Keratinocyte (primary cell): ENCODE data around the gene PADI4. TPM values are rescaled to one million over a fixed set of nuclear protein-coding genes. Genes with fewer than 3 reads are reported as not detected.

ENCODE experiments used
- DNase-seq: peaks from one replicate; pipeline ENCODE4 v3.0.0-alpha.2; 2011; ENCODE audit warnings: low read depth, missing footprints, low spot score
- FAIRE-seq: peaks from 2 replicates; lab custom pipeline; 2011; peaks lifted over from hg19 to GRCh38; lab: Jason Lieb, UNC
- H2AFZ ChIP-seq: 2 replicates; pipeline ENCODE4 v1.6.0; 2012; ENCODE audit warnings: low read length, control low read depth, inconsistent platforms; ENCODE audit not compliant: control insufficient read depth
- H3K27ac ChIP-seq: 2 replicates; pipeline ENCODE4 v1.5.1; 2011; ENCODE audit warnings: low read length; ENCODE audit not compliant: control insufficient read depth, insufficient read depth
- H3K27me3 ChIP-seq: 3 replicates; pipeline ENCODE4 v1.6.0; 2011; ENCODE audit warnings: low read length; ENCODE audit not compliant: control insufficient read depth, insufficient read depth; ENCODE audit errors: extremely low read depth
- H3K36me3 ChIP-seq, 2 experiments: 2 replicates in 1 of 2; 3 replicates in 1 of 2; pipeline ENCODE4 v1.5.1; 2011; ENCODE audit warnings: low read length in 2 of 2, mild to moderate bottlenecking in 1 of 2; ENCODE audit not compliant: control insufficient read depth in 2 of 2, insufficient read depth in 2 of 2; ENCODE audit errors: extremely low read depth in 1 of 2
- H3K4me1 ChIP-seq: 3 replicates; pipeline ENCODE4 v1.5.1; 2011; ENCODE audit warnings: low read length; ENCODE audit not compliant: control insufficient read depth, insufficient read depth; ENCODE audit errors: extremely low read depth
- H3K4me2 ChIP-seq: 3 replicates; pipeline ENCODE4 v1.6.0; 2011; ENCODE audit warnings: low read depth, low read length; ENCODE audit not compliant: control insufficient read depth, insufficient read depth; ENCODE audit errors: extremely low read depth
- H3K4me3 ChIP-seq, 3 experiments: fragments of 200-600 bp in 1 of 3; sonication (generic) in 1 of 3; 2 replicates in 2 of 3; 3 replicates in 1 of 3; pipeline ENCODE4 v1.5.1; 2011 to 2016; ENCODE audit warnings: low read length in 3 of 3, mild to moderate bottlenecking in 3 of 3, control low read depth in 2 of 3, inconsistent platforms in 1 of 3, low read depth in 1 of 3, mixed read lengths in 1 of 3, mixed run types in 1 of 3, moderate library complexity in 1 of 3; ENCODE audit not compliant: control insufficient read depth in 2 of 3, insufficient read depth in 2 of 3; ENCODE audit errors: extremely low read depth in 1 of 3
- H3K79me2 ChIP-seq: 2 replicates; pipeline ENCODE4 v1.6.0; 2012; ENCODE audit warnings: low read length; ENCODE audit not compliant: control insufficient read depth, insufficient read depth
- H3K9ac ChIP-seq: 3 replicates; pipeline ENCODE4 v1.6.0; 2011; ENCODE audit warnings: low read length; ENCODE audit not compliant: control insufficient read depth, insufficient read depth; ENCODE audit errors: extremely low read depth
- H3K9me1 ChIP-seq: 3 replicates; pipeline ENCODE4 v1.6.0; 2011; ENCODE audit warnings: low read length; ENCODE audit not compliant: control insufficient read depth, insufficient read depth; ENCODE audit errors: extremely low read depth
- H3K9me3 ChIP-seq: 2 replicates; pipeline ENCODE4 v1.5.1; 2012; ENCODE audit warnings: low read depth, low read length; ENCODE audit not compliant: control insufficient read depth
- H4K20me1 ChIP-seq: 3 replicates; pipeline ENCODE4 v1.6.0; 2011; ENCODE audit warnings: low read length; ENCODE audit not compliant: control insufficient read depth, insufficient read depth; ENCODE audit errors: extremely low read depth
- CTCF ChIP-seq, 3 experiments: IDR thresholded peaks in 1 of 3; conservative IDR thresholded peaks in 1 of 3; optimal IDR thresholded peaks in 1 of 3; 2 replicates in 2 of 3; 3 replicates in 1 of 3; pipeline versions ENCODE3 to v1.5.1; 2011; ENCODE audit warnings: low read length in 3 of 3, mild to moderate bottlenecking in 3 of 3, moderate library complexity in 2 of 3, control low read depth in 1 of 3, inconsistent platforms in 1 of 3; ENCODE audit not compliant: insufficient read depth in 2 of 3; ENCODE audit errors: extremely low read depth in 1 of 3
- EZH2 ChIP-seq: IDR thresholded peaks from one replicate; pipeline ENCODE4 v1.6.1; 2012; ENCODE audit warnings: inconsistent platforms, mild to moderate bottlenecking, low read length, moderate library complexity
- dilution Hi-C: fragments of 300-500 bp; cut with MboI; formaldehyde crosslinking; loops from one replicate; pipeline ENCODE4 v1.7.0; 2020; ENCODE audit warnings: low sequenced_read_pairs; ENCODE audit not compliant: extremely low pct_ligation_motif_present
- polyA plus RNA-seq, 5 experiments: library from polyadenylated mRNA; depleted of rRNA in 3 of 5; stranded (reverse) in 3 of 5; stranded (forward) in 1 of 5; unstranded in 1 of 5; fragments of >200 nt; gene quantifications; 1 replicate in 1 of 5; 2 replicates in 3 of 5; 3 replicates in 1 of 5; pipeline versions ENCODE4 v1.2.1 to v1.2.3, GENCODE V29; 2011 to 2012; ENCODE audit warnings: missing spikeins in 2 of 5, low read depth in 1 of 5, low replicate concordance in 1 of 5

PADI4 gene
- polyA plus RNA-seq, 1 donor (not counting 4 experiments of a cell fraction or from before 2014, with no cell fraction given): 0.03 TPM

- dilution Hi-C loops: loop anchor here (10.0 kb wide), 1 partner anchor 65 kb away; no protein-coding TSS in a partner anchor
- no peak for DNase-seq
- Histone ChIP-seq H3K36me3 (no peaks in the 10 kb centered on the region), H3K4me1 (peaks cover 17% of the 10 kb centered on the region), H3K27ac (no peak overlapping the region), H3K27me3 (no peaks in the 10 kb centered on the region), H3K4me2 (no peak overlapping the region), H3K9me1 (no peaks in the 10 kb centered on the region), H4K20me1 (no peaks in the 10 kb centered on the region), H3K79me2 (no peaks in the 10 kb centered on the region), H3K9ac (no peak overlapping the region), H3K4me3 (no peak overlapping the region), H2AFZ (no peak overlapping the region), H3K9me3 (no peaks in the 10 kb centered on the region)
- no peak for TF ChIP-seq EZH2
- TF ChIP-seq CTCF (optimal IDR thresholded peaks at IDR 0.05 in 1 of 3, IDR thresholded peaks at IDR 0.05 in 1 of 3, conservative IDR thresholded peaks at IDR 0.05 in 1 of 3; ENCODE audit: extremely low read depth in 1 of 3, insufficient read depth in 2 of 3, low read length in 3 of 3): no peak
- FAIRE-seq: no peak
These were observed 42.1 kb downstream of the PADI4 start for GRCh38 chr1:17350083-17350482.

- Histone ChIP-seq H3K27ac (no peak overlapping the region), H3K36me3 (no peaks in the 10 kb centered on the region), H3K4me2 (no peak overlapping the region), H3K9me3 (no peaks in the 10 kb centered on the region), H2AFZ (no peak overlapping the region), H3K9me1 (no peaks in the 10 kb centered on the region), H3K79me2 (no peaks in the 10 kb centered on the region), H3K4me3 (no peak overlapping the region), H3K4me1 (peaks cover 17% of the 10 kb centered on the region), H4K20me1 (no peaks in the 10 kb centered on the region), H3K27me3 (no peaks in the 10 kb centered on the region), H3K9ac (no peak overlapping the region)
- DNase-seq (no peak), FAIRE-seq (no peak)
- TF ChIP-seq CTCF (optimal IDR thresholded peaks at IDR 0.05 in 1 of 3, IDR thresholded peaks at IDR 0.05 in 1 of 3, conservative IDR thresholded peaks at IDR 0.05 in 1 of 3; ENCODE audit: extremely low read depth in 1 of 3, insufficient read depth in 2 of 3, low read length in 3 of 3) (no peak), EZH2 (no peak)
- dilution Hi-C loops: loop anchor here (10.0 kb wide), 1 partner anchor 66 kb away; no protein-coding TSS in a partner anchor
These were observed 43.0 kb downstream of the PADI4 start for GRCh38 chr1:17350928-17351446.
